HG02642 (cell line): Measurements from ENCODE around the gene LRRK2.
"Not testable (repeated sequence)": the region's sequence is repeated elsewhere in the genome, so short reads cannot be mapped to it uniquely, and the experiment has no call there.

ENCODE experiments used
- ATAC-seq: cut with Tn5 transposase; IDR thresholded peaks from one replicate; pipeline ENCODE4 v1.9.1; 2021; ENCODE audit warnings: mild to moderate bottlenecking; ENCODE audit not compliant: unreplicated experiment, poor library complexity

The LRRK2 gene

GRCh38 chr12:40241741-40242140, 16.9 kb downstream of the LRRK2 start:
- no peak for ATAC-seq

- not testable (repeated sequence) for ATAC-seq
These were observed 19.8 kb downstream of the LRRK2 start for GRCh38 chr12:40244526-40245156.

DNA sequence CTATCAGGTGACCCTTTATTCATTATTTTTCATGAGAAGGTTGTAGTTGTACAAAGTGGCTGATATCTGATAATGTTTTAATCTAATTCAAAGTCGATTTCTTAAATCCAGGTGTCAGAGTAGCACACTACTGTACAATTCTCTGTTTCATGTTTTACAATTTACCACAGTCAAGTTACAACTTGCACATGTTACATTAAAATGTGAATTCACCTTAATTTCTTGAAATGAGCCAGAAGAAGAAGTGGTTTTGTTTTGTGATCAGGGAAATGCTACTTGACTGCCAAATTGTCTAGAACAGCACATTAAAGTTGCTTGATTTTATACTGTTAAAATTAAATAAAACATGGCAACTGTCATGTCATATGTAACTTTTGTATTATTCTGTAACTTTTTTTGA, 23.2 kb downstream of the LRRK2 start:
- ATAC-seq = no peak

DNA sequence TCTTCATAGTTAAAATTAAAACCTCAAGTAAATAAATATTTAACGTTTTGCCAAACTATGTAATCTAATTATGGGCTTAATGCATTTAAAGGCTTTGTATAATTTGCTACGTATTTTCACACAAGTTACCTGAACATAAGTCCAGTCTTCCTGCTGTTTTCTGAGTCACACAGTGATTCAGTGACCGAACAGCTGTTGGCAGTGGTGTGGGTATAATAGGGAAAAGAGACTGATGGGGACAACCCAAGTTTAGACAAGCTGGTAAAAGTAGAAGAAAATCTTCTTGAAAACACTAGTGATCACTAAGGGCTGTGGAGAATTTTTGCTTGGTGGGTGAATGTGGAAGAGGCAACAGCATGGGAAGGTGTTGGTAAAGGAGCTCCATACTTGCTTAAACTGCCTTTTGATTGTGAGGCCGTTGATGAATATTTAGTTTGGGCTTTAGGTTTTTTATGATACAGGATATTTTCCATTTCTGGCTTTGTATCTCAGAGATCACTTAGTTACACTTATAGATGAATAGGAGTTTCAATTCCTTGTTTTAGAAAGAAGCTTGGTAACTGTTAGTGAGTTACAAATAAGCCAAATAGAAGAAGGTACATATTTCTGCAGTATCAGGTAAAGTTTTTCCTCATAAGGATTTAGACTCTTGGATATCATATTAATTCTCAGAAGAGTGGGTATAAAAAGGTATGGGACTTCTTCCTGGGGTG, 23.9 kb downstream of the LRRK2 start:
- ATAC-seq = peak; percentile 64

- not testable (repeated sequence) for ATAC-seq
These were observed 25.9 kb downstream of the LRRK2 start for GRCh38 chr12:40250652-40251051.

GRCh38 chr12:40253936-40254335, 29.1 kb downstream of the LRRK2 start:
- no peak for ATAC-seq

- no peak for ATAC-seq
These were observed 29.8 kb downstream of the LRRK2 start for GRCh38 chr12:40254455-40255085.

DNA sequence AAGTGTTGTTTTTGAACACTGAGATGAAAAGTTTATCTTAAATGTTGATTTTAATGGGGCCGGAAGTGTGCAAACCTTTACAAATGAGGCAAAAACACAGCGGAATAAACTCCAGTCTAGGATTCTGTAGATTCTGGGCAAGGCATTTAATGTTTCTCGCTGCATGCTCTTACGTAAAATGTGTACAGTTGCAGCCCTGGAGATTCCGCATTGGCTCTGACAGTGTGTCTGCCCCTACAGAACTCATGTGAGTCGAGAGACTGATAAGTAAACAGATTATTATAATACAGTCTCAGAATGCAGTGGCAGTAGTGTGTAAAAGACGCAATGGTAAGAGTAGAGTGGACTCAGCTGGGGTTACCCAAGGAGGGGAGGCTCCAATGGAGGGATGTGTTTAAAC, 33.6 kb downstream of the LRRK2 start:
- ATAC-seq = no peak

- ATAC-seq = peak; percentile 53
These were observed 37.1 kb downstream of the LRRK2 start for GRCh38 chr12:40261937-40262336.

GRCh38 chr12:40262657-40263056, 37.9 kb downstream of the LRRK2 start:
- peak; percentile 84 for ATAC-seq

GRCh38 chr12:40263616-40264409, 39.0 kb downstream of the LRRK2 start:
- peak; percentile 35 for ATAC-seq

- ATAC-seq = no peak
These were observed 47.3 kb downstream of the LRRK2 start for GRCh38 chr12:40271981-40272664.

- no peak for ATAC-seq
These were observed 57.1 kb downstream of the LRRK2 start for GRCh38 chr12:40281791-40282364.

GRCh38 chr12:40286583-40286982, 61.8 kb downstream of the LRRK2 start:
- ATAC-seq = no peak

- ATAC-seq = no peak
These were observed 62.7 kb downstream of the LRRK2 start for GRCh38 chr12:40287369-40287975.

GRCh38 chr12:40292788-40293429, 68.1 kb downstream of the LRRK2 start:
- ATAC-seq = no peak

DNA sequence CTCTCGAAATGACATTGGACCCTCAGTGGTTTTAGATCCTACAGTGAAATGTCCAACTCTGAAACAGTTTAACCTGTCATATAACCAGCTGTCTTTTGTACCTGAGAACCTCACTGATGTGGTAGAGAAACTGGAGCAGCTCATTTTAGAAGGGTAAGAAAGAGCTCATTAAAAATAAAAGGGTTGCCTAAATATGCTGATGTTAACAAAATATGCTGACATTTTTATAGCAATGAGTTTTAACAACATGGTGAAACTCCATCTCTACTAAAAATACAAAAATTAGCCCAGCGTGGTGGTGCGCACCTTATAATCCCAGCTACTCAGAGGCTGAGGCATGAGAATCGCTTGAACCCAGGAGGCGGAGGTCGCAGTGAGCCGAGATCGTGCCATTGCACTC, 73.5 kb downstream of the LRRK2 start:
- no peak for ATAC-seq

DNA sequence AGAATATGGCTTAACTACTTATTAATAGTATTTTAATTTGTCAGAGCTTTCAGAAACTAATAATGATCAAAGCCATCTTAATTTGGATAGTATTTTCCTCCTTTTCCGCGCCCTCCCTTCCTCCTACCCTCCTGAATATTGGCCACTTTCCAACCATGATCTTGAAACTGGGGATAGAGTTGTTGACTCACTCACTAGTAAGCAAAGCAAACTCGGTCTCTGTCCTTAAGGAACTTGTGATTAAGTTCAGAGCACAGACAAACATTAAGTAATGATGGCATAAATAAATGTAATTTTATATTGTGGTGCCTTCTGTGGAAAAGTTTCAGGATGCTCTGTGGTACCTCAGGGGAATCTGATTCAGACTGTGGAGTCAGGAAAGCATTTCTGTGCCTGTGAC, 75.7 kb downstream of the LRRK2 start:
- ATAC-seq = no peak

- no peak for ATAC-seq
These were observed 84.2 kb downstream of the LRRK2 start for GRCh38 chr12:40309001-40309400.
